Right renal cortex interstitium (tissue), 3 donors: ENCODE measurements around the gene RAB15. TPM values are rescaled to one million over a fixed set of nuclear protein-coding genes. Genes with fewer than 3 reads are reported as not detected.
"Not testable (repeated sequence)": the region's sequence is repeated elsewhere in the genome, so short reads cannot be mapped to it uniquely, and the experiment has no call there.

ENCODE experiments used
- DNase-seq, 3 donors: peaks; one replicate each; pipeline ENCODE4 v3.0.0-alpha.2; 2013; ENCODE audit warnings: low read depth in 3 of 3, low spot score in 2 of 3
- polyA plus RNA-seq, 3 donors: library from polyadenylated mRNA; unstranded; fragments of 120-200 nt; gene quantifications; one replicate each; pipeline ENCODE4 v1.2.1, GENCODE V29; 2013; ENCODE audit not compliant: insufficient read length in 3 of 3

The RAB15 gene
- polyA plus RNA-seq, 3 donors, result 18.5 to 25.8 (median 24.3) TPM

- peak; percentile 93 to 98 (median 96) for DNase-seq
These were observed 57.7 kb downstream of the RAB15 start, which contains the start of gene CHURC1 for GRCh38 chr14:64914237-64915028. Gene CHURC1 (plus strand): TSS chr14:64914455. CDS start chr14:64914496, 41 bp downstream.

GRCh38 chr14:64913477-64913876 lies 58.7 kb downstream of the RAB15 start:
- not testable (repeated sequence) for DNase-seq

- DNase-seq, result no peak
These were observed 59.9 kb downstream of the RAB15 start for GRCh38 chr14:64912261-64912660.

GRCh38 chr14:64910847-64911495 lies 61.2 kb downstream of the RAB15 start:
- DNase-seq, result no peak

- no peak for DNase-seq
These were observed 66.1 kb downstream of the RAB15 start for GRCh38 chr14:64906022-64906421.

GRCh38 chr14:64899958-64900357 lies 72.2 kb downstream of the RAB15 start:
- no peak for DNase-seq

Other genes with a start within 250 kb of the RAB15 start
- gene SPTB, start 92.4 kb downstream of the RAB15 start, polyA plus RNA-seq, result 10 to 100 TPM; 11.0 to 13.2 (median 12.6) TPM
- 10 to 100 TPM; 71.0 to 76.7 (median 73.2) TPM for gene CHURC1, start 57.9 kb downstream of the RAB15 start, polyA plus RNA-seq
- gene GPX2, start 29.6 kb downstream of the RAB15 start, polyA plus RNA-seq, result 1 to 10 TPM in 1 of 3 donors, under 1 TPM in 2; 0.22 to 2.2 (median 0.94) TPM
- 10 to 100 TPM; 27.2 to 33.4 (median 28.4) TPM for gene FNTB, start 14.6 kb upstream of the RAB15 start, polyA plus RNA-seq
- 10 to 100 TPM; 55.5 to 62.5 (median 61.5) TPM for gene MAX, start 130.2 kb upstream of the RAB15 start, polyA plus RNA-seq